Nephron progenitor cell (in vitro differentiated cells): Measurements from ENCODE around the gene VENTX.

Experiments used
- DNase-seq: peaks from one replicate; pipeline ENCODE4 v3.0.0; 2021
- H3K27ac Mint-ChIP-seq: 2 replicates; pipeline ENCODE4 v1.8.0; 2021; ENCODE audit warnings: mild to moderate bottlenecking, moderate library complexity, mixed read lengths
- H3K27me3 Mint-ChIP-seq: 2 replicates; pipeline ENCODE4 v1.8.0; 2021; ENCODE audit warnings: mild to moderate bottlenecking, low read depth, mixed read lengths; ENCODE audit not compliant: poor library complexity
- H3K36me3 Mint-ChIP-seq: 2 replicates; pipeline ENCODE4 v1.8.0; 2021; ENCODE audit warnings: low read depth, mixed read lengths
- H3K4me1 Mint-ChIP-seq: 2 replicates; pipeline ENCODE4 v1.8.0; 2021; ENCODE audit warnings: mixed read lengths
- H3K4me3 Mint-ChIP-seq: 2 replicates; pipeline ENCODE4 v1.8.0; 2021; ENCODE audit warnings: mild to moderate bottlenecking, moderate library complexity, mixed read lengths
- H3K9me3 Mint-ChIP-seq: 2 replicates; pipeline ENCODE4 v1.8.0; 2021; ENCODE audit warnings: mild to moderate bottlenecking, moderate library complexity, mixed read lengths
- TF ChIP-seq, protein P1 (sequence below): fragments of 200-600 bp; sonication (generic); IDR thresholded peaks from 2 replicates; pipeline ENCODE4 v1.5.0; 2021; ENCODE audit warnings: antibody characterized with exemption

The VENTX gene

DNA sequence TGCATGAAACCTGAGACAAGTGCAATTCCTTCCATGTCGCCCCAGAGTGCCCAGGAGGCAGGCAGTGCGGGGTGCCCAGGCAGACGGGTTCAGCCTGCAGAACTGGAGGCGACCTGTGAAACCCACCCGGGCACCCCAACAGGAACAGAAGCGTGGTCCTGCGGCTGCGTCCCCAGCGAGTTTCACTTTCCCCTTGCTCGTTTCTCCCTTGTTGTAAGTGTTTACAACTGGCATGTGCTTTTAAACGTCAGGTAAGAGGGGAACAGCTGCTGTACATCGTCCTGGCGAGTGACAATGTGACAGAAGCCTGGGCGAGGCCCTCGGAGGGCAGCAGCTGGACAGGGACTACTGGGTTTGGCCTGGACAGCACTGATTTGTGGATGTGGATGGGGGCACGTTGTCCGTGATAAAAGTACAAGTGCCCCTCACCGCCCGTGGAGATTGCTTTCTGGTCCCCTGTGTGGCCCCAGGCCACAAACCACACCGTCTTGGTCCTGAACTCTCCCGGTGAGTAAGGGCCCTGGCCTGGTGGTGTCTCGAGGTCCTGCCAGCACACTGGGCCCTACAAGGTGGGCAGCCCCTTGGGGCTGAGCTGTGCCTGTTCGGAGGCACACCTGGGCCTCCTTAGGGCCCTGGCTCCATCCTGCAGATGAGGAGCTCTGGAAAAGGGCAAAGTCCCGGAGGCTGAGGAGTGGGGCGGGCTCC is 4.0 kb downstream of the VENTX start:
- Mint-ChIP-seq H3K27ac (no peak overlapping the region), H3K27me3 (peaks cover 34% of the 10 kb centered on the region), H3K4me1 (peaks cover 34% of the 10 kb centered on the region), H3K9me3 (no peaks in the 10 kb centered on the region), H3K4me3 (no peak overlapping the region), H3K36me3 (no peaks in the 10 kb centered on the region)
- DNase-seq = no peak
- TF ChIP-seq, protein P1, sequence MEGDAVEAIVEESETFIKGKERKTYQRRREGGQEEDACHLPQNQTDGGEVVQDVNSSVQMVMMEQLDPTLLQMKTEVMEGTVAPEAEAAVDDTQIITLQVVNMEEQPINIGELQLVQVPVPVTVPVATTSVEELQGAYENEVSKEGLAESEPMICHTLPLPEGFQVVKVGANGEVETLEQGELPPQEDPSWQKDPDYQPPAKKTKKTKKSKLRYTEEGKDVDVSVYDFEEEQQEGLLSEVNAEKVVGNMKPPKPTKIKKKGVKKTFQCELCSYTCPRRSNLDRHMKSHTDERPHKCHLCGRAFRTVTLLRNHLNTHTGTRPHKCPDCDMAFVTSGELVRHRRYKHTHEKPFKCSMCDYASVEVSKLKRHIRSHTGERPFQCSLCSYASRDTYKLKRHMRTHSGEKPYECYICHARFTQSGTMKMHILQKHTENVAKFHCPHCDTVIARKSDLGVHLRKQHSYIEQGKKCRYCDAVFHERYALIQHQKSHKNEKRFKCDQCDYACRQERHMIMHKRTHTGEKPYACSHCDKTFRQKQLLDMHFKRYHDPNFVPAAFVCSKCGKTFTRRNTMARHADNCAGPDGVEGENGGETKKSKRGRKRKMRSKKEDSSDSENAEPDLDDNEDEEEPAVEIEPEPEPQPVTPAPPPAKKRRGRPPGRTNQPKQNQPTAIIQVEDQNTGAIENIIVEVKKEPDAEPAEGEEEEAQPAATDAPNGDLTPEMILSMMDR = no peak

GRCh38 chr10:133242611-133243356 is 5.1 kb downstream of the VENTX start:
- Mint-ChIP-seq H3K27ac (no peak overlapping the region), H3K4me3 (no peak overlapping the region), H3K27me3 (peaks cover 28% of the 10 kb centered on the region), H3K4me1 (peaks cover 45% of the 10 kb centered on the region), H3K9me3 (no peaks in the 10 kb centered on the region), H3K36me3 (no peaks in the 10 kb centered on the region)
- TF ChIP-seq, protein P1 = no peak
- no peak for DNase-seq

- peaks cover 43% of the 10 kb centered on the region for H3K4me1 Mint-ChIP-seq
- no peak overlapping the region for H3K27ac Mint-ChIP-seq
- peaks cover 20% of the 10 kb centered on the region for H3K27me3 Mint-ChIP-seq
- no peaks in the 10 kb centered on the region for H3K9me3 Mint-ChIP-seq
- TF ChIP-seq, protein P1 = no peak
- H3K36me3 Mint-ChIP-seq = no peaks in the 10 kb centered on the region
- no peak overlapping the region for H3K4me3 Mint-ChIP-seq
- no peak for DNase-seq
Observed at GRCh38 chr10:133243593-133243992, 5.9 kb downstream of the VENTX start.

- TF ChIP-seq, protein P1 = no peak
- no peaks in the 10 kb centered on the region for H3K9me3 Mint-ChIP-seq
- no peak for DNase-seq
- no peak overlapping the region for H3K4me3 Mint-ChIP-seq
- peaks cover 55% of the 10 kb centered on the region for H3K4me1 Mint-ChIP-seq
- H3K27ac Mint-ChIP-seq = no peak overlapping the region
- H3K27me3 Mint-ChIP-seq = peaks cover 18% of the 10 kb centered on the region
- H3K36me3 Mint-ChIP-seq = no peaks in the 10 kb centered on the region
Observed at GRCh38 chr10:133245439-133246235, 8.0 kb downstream of the VENTX start.

DNA sequence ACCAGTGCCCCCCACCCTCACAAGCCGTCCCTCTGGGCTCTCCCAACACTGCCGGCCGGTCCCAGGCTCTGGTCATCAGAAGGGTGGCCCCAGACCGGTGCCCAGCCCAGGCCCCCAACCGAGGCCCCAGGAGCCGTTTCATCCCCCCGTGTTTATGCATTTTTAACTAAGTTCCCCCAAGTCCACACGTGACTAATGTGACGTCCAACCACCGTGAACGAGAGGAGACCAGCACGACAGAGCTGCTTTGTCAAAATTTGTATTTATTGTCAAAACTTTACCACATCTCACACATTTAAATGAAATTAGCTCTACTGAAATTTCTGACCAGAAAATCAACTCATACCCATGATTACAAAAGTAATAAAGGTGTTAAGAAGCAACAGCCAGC is 8.6 kb downstream of the VENTX start:
- no peak overlapping the region for H3K4me3 Mint-ChIP-seq
- H3K36me3 Mint-ChIP-seq = no peaks in the 10 kb centered on the region
- peaks cover 50% of the 10 kb centered on the region for H3K4me1 Mint-ChIP-seq
- DNase-seq = no peak
- H3K27ac Mint-ChIP-seq = no peak overlapping the region
- no peaks in the 10 kb centered on the region for H3K9me3 Mint-ChIP-seq
- TF ChIP-seq, protein P1 = no peak
- peaks cover 18% of the 10 kb centered on the region for H3K27me3 Mint-ChIP-seq
